ENCODE results near the gene DENND1B.

The DENND1B gene

DNA sequence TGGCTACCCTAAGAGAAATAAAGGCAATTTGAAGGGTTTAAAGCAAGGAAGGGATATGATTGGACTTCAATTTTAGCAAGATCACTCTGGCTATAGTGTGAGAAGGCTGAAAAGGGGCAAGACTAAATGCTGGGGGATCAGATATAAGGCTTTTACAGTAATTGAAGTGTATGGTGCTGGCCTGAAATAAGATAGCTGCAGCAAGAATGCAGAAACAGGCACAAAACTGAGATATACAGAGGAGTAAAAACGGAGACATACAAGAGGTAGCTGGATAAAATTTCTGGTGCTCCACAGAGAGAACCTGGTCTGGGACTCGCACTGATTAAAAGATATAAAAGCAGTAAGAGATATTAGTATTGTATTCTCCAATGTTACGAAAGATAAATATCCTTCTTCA lies 92.0 kb downstream of the DENND1B start:
- no peak for DNase-seq

DNA sequence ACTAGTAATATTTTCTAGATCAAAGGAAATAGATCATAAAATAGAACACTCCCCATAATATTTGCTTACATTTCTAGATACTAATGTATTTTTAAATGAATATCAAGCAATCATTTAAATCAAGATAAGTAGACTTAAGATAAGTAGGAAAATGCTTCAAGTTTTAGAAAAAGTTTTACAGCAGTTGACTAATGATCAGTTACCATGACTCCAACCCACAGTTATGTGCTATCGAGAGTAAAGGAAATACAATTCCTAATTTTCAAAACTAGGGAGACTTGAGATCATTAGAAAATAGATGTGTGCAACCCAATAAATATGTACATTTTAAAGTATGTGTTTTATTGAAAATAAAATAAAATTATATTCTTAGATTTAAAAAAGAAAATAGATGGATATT lies 95.0 kb downstream of the DENND1B start:
- no peak for DNase-seq

DNA sequence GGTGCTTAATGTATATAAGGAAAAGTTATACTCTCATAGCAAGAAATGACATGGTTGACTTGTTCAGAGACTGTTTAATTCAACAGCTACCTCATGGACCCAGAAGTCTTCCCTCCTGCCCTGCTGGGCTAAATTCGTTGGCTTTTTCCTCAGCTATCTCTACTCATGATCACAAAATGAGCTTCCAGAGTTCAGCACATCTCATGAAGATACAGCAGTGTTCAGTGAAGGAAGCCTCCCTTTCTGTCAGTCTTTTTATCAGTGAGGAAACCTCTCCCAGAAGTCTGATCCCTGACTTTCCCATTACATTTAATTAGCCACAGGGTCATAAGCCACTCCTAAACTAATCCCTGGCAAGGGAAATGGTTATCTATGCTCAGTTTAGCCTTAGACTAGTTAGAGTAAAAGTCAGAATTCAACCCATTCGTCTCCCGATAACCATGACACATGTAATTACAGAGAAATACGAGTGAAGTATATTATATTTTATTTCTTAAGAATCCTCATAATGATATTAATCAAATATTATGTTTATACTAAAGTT lies 97.5 kb downstream of the DENND1B start:
- no peak for DNase-seq

DNA sequence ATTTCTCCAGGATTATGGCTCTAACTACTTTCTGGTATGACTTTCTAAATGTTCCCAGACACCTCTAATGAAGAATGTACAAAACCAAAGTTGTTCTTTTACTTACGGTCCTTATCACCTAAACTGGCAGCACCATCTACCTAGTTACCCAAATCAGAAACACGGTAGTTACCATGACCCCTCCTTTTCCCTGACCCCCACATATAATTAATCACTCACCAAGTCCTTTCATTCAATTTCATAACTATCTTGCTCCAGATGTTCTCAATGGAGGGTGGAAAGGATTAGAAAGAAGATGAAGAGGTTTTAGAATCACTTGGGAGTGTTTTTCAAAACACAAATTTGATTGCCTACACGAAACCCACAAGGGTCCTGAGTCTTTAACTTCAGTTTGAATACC lies 98.0 kb downstream of the DENND1B start:
- no peak for DNase-seq

DNA sequence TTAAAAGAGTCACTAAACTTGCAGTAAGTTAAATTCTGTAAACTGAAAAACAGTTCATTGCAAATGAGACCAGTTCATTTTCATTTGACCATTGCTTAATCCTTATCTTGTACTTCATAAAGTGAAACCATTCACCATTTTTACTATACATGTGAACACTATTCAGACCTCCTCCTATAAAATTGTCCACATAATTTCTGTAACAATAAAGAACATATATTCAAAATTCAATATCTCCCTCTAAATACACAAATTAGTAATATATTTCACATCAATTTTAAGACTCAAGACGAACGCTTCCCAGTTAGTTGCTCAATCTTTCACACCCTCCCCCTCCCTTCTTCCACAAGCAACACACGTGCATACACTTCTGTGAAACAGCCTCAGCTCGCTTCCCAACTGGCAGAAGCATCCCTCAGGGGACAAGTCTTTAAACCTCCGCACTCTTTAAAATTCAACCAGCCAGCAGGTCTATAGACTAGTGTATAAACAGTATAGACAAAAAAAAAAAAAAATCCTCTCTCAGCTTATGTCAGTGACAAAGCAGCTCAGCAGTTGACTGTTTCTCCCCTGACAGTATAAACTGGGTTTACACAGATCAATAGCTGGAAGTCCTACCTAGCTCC lies 99.6 kb downstream of the DENND1B start:
- peak; percentile 97 for DNase-seq

DNA sequence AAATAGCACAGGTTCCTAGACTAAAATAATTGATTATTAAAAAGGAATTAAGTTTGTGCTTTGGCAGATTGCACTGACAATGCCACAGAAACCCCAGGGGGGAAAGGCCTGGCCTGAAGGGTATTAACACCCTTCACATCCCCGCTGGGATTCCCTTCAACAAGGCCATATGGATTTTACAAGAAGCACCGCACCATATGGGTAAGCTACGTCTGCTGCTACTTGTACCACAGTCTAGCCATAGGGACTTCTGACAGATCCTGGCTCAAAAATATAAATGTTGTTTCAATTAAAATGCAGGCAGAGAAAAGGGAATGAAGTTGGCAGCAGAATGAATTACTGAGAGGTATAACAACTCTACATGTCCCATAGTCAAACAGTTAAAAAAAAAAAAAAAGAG lies 101.0 kb downstream of the DENND1B start:
- DNase-seq = peak; percentile 94

DNA sequence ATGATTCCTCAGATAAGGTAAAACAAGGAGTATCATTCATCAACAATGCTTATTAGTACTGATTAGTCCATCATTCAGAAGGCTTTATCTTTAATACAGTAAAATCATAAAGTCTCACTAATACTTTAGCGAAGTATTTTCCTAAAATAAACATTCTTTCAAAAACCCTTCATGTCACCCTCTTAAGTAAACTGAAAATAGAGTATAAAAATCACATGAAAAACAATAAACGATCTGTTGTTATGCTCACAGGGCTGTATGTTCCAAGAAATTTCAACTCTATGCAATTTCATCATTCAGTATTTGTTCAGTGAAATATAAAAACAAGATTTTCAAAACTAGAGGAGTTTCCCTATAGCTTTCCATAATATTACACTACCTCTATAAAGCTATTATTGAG lies 102.0 kb downstream of the DENND1B start:
- no peak for DNase-seq

DNA sequence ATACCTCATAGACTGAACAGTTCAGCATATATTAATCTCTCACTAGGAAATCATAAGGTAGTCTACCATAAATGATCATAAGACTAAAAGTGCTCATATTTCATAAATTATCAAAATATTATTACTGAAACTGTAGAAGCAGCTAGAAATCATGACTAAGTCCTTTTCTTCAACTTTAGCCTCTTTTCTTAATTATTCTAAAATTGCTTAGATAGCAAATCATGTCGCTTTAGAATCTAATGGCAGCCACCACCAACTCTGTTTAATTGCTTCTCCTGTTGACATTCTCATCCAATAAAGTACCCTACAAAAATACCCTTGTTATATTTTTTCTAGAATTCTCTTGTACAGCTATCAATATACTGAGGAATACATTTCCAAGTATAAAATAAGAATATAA lies 102.9 kb downstream of the DENND1B start:
- DNase-seq = no peak

DNA sequence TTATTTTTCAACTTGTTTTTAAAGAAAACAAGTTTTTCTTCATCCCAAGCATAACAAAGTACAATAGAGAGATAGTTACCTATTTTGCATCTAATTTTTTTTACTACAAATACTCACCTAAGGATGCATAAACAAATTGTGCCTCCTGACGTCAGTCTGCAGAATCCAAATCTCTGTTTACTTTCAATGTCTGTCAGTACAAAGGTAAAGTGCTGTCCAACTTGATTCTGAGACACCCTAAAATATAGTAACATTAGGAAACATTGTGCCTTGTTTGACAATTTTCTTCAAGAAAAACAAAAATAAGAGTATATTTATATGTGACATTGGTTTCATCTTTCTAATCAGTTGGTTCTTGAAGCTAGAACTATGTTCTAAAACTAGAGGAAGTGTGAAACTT lies 103.4 kb downstream of the DENND1B start:
- DNase-seq = no peak

DNA sequence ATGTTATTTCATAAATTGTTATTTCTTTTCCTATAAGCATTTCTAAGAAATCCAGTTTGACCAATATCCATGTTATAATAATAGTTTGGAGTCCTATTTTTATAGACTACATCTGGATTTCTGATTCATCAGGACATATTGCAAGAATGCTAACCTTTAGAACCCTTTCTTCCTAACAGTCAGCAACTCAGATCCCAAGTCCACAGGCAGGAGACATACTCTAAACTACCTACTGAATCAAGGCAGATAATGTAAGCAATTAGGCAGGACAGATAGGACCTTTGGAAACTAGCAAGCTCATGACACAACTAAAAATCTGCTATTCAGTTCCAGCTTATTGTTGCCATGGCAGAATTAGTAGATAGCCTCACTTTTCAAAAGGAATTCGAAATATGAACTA lies 104.1 kb downstream of the DENND1B start:
- no peak for DNase-seq

DNA sequence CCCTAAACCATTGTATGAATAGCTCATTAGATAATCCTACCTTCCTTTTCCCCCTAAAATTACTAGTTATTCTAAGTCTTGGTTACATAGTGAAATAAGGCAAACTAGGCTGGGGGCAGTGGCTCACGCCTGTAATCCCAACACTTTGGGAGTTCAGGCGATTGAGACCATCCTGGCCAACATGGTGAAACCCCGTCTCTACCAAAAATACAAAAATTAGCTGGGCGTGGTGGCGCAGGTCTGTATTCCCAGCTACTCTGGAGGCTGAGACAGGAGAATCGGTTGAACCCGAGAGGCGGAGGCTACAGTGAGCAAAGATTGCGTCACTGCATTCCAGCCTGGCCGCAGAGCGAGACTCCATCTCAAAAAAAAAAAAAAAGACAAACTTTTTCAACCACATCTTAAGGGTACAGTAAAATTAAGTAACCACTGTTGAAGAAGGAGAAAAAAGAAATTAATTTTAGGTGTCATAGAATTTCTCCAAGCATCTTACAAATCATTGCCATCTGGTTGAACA lies 108.5 kb downstream of the DENND1B start:
- no peak for DNase-seq

DNA sequence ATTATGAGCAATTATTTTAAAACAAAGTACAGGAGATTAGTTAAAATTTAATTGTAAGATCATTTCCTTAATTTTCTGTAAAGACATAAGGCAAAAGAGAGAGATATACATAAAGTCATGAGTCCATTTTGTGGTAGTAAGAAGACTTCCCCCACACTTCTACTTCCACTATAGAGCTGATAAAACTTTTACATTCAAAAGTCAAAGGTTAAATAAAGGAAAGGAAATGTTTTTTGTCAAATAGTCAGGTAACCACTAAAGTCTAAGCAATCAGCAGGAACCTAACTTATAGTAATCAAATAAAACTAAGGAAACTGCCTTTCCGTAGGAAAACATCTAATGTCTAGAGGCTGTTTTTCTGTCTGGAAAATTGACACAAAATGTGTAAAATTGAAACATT lies 110.9 kb downstream of the DENND1B start:
- DNase-seq = no peak

DNA sequence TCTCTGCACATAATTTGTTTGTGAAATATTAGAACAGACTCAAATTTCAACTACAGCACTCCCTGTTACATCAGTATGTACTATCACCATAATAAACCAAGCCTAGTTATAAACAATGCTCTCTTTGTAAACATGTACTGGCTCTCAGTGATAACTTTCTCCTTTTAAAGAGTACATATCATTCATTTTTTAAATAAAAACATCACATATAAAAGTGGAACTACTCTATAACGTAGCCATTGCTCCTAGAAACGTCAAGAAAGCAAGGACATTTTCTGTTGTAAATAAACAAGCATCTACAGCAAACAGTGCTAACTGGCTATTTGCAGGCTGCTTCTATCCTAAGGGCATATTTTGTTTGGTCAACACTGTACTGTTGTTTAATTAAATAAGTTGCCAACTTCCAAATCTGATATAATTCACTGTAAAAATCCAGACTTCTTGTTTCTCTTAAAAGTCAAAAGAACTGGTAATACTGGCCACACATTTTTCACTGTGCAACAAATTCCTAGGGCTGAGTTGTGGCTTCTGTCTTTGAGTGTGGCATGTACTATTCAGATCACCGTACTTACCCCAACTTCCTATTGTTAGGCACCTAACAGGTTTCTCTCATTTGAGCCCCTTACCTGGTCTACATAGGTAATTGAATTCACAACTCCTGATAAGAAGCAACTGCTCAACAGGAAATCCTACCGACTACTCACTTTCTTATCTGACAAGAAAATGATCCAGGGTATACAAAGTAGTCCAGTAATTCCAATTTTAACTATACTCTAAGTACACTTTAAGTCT lies 111.9 kb downstream of the DENND1B start:
- DNase-seq = no peak

DNA sequence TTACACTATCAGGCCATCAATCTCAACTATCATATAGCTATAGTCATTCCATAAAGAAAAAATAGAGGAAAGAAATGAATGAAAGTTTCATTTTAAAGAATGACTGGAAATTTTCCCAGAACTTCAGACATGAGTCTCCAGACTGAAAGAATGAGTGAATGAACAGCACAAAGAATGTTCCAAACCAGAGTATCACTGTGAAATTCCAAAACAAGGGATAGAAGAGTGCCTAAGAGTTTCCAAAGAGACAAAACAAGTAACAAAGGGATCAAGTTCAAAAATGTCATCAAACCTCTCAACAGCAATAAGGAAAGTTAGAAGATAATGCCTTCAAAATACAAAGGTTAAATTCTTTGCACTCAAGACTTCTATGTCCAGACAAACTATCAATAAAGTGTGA lies 114.9 kb downstream of the DENND1B start:
- no peak for DNase-seq

DNA sequence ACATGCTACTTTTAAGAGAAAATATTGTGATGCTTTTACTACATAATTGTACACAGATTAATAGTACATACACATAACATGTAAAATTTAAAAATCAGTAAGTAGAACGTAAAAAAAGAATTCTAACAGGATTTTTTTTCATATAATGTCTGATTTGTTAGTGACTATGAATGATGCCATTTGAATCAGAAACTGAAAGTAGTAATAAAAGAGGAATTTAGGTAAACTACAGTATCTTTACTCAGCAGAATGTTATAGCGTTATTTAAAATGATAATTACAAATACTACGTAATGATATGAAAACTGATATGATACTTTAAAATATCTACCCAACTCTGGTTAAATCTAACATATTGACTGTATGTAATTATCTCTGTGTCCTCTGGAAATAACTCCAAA lies 116.1 kb downstream of the DENND1B start:
- no peak for DNase-seq

DNA sequence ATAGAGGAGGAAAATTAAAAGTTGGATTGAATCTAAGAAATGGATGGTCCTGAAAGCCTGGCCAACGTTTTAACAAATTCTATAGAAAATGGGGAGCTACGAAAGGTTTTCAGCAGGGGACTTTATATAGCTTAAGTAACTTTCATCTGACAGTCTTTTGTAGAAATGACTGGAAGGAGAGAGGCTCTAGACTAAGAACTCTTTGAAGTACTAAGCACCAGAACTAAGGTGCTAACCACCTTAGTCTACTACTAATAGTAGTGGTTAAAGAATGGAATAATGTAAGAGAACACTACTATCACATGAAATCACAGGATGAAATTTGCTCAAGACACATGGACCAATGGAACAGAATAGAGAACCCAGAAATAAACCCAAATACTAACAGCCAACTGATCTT lies 126.1 kb downstream of the DENND1B start:
- DNase-seq = no peak

DNA sequence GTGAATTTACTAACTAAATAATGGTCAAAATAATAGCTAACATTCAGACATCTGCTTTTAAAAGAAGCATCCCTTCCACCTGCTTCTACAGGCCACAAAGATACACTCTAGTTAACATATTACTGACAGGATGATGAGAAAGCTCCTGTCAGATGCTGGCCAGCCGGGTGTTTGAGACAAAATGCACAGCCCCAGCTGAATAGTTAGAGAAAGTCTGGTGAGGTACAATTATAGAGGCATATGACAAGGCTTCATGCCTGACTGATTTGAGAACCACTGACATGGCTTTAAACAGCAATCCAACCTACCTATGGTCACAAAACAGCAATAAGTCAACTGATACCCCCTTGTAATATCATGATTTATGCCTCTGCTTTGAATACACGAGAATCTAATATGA lies 137.0 kb downstream of the DENND1B start:
- DNase-seq = peak; percentile 60

DNA sequence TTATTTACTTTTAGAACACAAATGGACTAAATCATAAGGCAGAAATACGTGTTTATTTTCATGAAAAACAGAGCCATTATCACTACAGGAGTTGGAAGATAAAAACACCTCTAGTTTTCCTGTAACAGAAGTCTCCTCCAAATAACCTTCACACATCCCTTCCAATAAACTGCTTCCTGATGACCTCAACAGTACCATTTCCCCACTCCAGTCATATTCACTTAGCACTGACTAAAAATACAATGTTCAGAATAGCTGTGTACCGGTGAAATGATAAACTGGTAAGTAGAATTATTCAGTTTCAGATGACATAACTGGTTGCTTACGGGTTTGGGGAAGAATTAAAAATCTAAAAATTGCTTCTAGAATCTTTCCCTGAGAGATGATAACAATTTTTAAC lies 137.9 kb downstream of the DENND1B start:
- no peak for DNase-seq

DNA sequence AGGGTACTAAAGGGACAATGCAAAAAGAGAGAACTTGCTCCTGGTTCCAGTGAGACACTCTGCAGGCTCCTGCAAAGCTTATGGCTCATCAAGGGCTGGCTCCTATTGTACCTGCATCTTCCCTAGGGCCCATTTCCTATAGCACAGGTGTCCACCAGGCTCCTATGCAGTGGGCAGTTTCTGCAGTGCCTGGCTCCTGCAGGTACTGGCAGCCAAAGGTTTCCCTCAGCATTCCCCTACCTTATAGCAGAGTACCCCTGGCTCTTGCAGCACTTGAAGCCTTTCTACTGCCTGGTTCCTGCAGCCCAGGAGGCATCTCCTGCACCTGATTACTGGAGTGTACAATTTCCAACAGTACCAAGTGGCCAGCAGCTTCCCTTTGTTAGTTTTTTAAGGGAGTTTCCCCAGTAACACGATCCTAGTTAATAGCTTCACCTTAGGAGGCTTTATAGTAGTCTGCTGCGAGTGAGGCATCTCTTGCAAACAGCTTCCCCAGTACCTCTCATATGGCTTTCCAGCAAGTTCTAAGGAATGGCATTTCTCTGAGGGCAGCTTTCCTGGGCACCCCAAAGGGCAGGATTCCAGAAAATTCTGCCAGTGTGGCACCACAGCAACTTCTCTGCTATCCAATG lies 141.7 kb downstream of the DENND1B start:
- no peak for DNase-seq

DNA sequence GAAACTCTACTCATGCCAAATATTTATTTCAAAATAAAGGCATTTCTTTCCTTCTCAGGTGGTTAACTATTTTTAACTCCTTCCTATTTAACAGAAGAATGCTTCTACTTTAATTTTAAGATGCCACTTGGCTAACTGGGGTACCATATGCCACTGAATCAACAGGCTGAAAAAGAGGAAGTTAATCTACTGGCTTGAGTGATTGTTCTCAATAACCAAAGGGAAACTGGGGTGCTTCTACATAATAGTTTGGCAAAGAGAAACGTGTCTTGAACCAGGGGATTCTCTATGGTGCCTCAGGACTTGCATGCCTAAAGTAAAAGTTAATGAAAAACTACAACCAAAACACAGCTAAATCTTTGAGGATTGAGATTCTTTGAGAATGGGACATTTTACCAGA lies 142.6 kb downstream of the DENND1B start:
- DNase-seq = no peak

DNA sequence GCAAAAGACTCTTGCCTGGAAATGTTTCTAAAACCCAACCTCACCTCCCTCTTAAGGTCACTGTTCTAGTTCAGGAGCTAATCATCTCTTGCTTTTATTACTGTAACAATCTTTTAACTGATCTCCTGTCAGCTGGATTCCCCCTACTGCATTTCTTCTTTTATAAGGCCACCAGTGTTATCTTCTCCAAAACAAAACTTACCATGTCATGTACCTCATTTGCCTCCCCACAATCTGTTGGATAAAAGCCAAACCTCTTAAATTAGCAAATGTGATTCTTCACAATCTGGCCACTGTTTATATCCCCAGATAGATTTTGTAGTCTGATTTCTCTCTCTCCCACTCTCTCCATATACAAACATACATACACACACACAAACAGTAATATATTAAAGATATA lies 143.3 kb downstream of the DENND1B start:
- DNase-seq = peak; percentile 40

DNA sequence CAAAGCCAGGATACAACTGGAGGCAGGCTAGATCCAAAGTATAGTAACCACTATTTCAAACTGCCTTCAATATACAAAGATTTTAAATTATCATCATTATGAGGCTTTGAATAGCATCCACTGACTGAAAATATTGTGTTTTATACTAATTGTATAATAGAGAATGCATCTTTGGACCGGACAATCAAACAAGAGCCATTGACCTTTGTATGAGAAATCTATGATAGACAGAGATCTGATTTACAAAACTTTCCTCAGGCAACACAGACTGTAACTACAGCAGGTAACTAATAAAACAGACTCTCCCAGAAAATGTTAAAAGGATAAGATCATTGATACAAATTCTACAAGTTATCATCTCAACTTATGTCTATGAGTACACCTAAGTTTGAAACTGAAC lies 152.9 kb downstream of the DENND1B start:
- no peak for DNase-seq

DNA sequence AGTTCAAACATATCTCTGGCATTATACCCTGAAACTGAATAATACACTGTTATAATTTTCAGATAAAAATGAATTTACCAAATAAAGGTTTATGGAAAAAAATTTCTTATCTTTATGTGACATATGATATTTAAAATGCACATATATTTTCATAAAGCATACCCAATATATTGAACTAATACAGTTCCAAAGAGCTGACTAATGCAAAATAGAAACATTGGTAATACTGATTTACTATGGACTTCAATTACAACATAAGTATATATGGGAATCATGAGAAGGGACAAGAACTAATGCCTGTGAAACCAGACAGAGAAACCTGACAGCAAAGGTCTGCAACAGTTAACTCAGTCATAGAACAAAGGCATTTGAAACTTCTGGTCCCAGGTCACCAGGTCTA lies 153.5 kb downstream of the DENND1B start:
- no peak for DNase-seq

DNA sequence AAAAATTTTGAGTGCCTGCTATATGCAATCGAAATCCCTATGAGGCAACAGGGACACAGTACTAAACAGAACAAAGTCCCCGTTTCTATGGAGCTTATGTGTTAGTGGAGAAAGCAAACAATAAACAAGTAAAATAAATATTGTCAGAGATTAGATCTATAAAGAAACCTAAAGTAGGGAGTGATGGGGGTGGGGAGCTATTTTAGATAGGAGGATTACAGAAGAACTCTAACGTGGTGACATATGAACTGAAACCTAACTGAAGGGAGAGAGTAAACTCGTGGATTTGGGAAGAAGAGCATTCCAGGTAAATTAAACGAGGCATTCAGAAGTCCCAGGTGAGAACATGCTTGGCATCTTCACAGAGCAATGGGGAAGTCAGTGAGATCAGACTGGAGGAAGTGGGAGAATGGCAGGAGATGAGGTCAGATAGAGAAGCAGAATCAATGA lies 154.5 kb downstream of the DENND1B start:
- DNase-seq = no peak
